GM18951 (cell line): ENCODE results near the gene FGF12.
"Not testable (repeated sequence)": the region's sequence is repeated elsewhere in the genome, so short reads cannot be mapped to it uniquely, and the experiment has no call there.

Source experiments
- POLR2A ChIP-seq: IDR thresholded peaks from 4 replicates; pipeline ENCODE4 v1.6.1; 2011; ENCODE audit warnings: mild to moderate bottlenecking; ENCODE audit not compliant: insufficient read length, insufficient read depth; ENCODE audit errors: extremely low read depth
- in situ Hi-C: fragments of 300-500 bp; cut with MboI; formaldehyde crosslinking; loops from one replicate; pipeline ENCODE4 v1.12.0; 2022; ENCODE audit warnings: low sequenced_read_pairs, mixed read lengths, inconsistent platforms; ENCODE audit not compliant: unreplicated experiment

FGF12 gene

DNA sequence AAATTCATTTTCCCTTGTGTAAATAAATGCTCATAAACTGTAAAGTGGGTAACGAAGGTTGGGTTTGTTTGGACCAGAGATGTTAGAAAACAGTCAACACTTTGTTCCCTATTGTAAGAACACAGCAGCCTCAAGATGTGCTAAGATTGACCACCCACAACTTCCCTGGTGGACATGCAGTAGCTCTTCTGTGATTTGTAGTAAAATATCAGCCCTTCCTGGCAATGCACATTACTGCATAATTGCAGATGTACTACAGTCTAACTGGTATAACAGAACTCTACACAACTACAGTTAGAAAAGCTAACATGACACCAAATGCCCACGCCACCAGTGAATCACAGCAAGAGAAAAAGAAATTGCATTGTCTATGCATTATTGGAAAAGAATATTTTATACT is 129.4 kb downstream of the FGF12 start:
- in situ Hi-C loops, result no loop called here
- TF ChIP-seq POLR2A, result no peak

- no peak for TF ChIP-seq POLR2A
- in situ Hi-C loops, result no loop called here
Observed at GRCh38 chr3:192597506-192597905, 129.8 kb downstream of the FGF12 start.

- no peak for TF ChIP-seq POLR2A
- in situ Hi-C loops, result no loop called here
Observed at GRCh38 chr3:192578729-192579128, 148.6 kb downstream of the FGF12 start.

DNA sequence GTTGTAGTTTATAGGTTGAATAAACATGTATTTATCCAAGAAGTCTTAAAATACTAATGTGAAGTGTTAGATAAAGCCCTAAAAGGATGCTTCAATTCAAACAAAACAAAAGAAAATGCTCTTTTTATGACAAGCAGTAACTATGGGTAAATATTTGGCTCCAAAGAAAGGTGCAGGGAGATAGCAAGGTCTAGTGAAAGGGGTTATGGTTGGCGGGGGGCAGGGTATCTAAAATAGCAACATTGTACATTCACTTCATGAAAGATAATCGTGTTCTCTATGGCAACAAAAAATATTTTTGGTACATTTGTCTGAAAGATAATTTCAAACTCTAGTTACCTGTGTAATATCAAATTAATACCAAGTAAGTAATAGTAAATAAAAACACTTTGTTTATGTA is 149.5 kb downstream of the FGF12 start:
- in situ Hi-C loops, result no loop called here
- no peak for TF ChIP-seq POLR2A

GRCh38 chr3:192577271-192577670 is 150.1 kb downstream of the FGF12 start:
- in situ Hi-C loops, result no loop called here
- TF ChIP-seq POLR2A, result no peak

DNA sequence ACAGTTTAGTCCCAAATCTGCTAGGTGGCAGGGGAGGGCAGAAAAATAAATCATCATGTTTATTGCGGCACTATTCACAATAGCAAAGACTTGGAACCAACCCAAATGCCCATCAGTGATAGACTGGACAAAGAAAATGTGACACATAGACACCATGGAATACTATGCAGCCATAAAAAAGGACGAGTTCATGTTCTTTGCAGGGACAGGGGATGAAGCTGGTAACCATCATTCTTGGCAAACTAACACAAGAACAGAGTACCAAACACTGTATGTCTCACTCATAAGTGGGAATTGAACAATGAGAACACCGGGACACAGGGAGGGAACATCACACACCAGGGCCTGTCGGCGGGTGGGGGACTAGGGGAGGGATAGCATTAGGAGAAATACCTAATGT is 150.6 kb downstream of the FGF12 start:
- in situ Hi-C loops, result not testable (repeated sequence)

DNA sequence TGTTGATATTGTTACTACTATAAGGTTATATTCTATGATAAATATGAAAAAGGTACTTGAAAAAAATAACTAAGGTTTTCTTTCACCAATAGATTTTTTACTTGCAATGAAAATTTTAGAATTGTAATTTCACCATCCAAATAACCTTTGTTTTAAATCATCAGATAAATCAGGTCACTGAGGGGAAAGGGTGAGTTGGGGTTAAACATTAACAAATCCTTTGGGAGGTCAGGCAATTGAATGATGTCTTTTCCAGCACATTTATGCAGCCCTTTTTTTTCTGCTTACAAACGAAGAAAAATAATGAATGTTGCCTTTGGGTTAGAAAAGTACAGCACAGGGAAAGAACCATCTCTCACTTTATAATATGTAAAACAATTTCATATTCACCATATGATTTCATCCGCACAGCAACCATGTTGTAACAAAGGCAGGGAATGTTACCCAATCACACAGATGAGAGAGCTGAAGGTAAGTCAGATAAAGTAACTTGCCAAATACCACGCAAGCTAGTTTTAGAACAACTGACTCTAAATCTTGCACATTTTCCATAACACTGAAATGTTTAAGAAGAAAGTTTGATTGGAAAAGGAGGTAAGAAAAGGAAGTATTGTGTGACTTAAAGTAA is 151.3 kb downstream of the FGF12 start:
- in situ Hi-C loops, result no loop called here

GRCh38 chr3:192573240-192573639 is 154.1 kb downstream of the FGF12 start:
- in situ Hi-C loops, result loop anchor here (25.0 kb wide), 3 partner anchors 214 to 989 kb away; partner anchors contain the start of gene ATP13A4
- TF ChIP-seq POLR2A, result no peak

More for the DNA sequence above, 151.3 kb downstream of the FGF12 start:
- no peak for TF ChIP-seq POLR2A

- in situ Hi-C loops, result loop anchor here (25.0 kb wide), 3 partner anchors 216 to 991 kb away; partner anchors contain the start of gene ATP13A4
- TF ChIP-seq POLR2A, result no peak
Observed at GRCh38 chr3:192570821-192571791, 156.2 kb downstream of the FGF12 start.

- TF ChIP-seq POLR2A, result no peak
- in situ Hi-C loops, result loop anchor here (25.0 kb wide), 3 partner anchors 217 to 992 kb away; partner anchors contain the start of gene ATP13A4
Observed at GRCh38 chr3:192570315-192570714, 157.0 kb downstream of the FGF12 start.

DNA sequence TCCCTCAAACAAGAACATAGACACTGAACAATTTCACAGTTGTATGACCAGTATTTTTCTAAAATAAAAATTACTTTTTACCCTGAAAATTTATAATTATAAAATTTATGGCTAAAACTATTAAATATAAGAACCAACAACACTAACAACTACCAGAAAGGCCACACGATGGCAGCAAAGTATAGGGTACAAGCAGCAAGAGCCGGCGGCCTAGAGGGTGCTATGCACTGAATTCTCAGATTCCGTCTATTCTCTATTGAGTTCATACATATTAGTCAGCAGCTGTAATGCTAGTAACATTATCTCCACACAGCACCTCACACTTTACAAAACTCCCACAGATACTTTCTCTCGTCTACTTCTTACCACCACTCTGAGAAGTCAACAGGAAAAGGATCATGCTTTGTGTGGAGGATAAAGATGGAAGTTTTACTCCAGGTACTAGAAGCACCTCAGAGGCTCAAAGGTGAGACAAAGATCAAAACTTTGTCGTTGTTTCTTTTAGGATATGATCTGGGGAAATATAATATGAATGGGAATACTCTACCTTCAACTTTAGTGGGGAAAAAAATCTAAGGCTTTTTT is 160.5 kb downstream of the FGF12 start:
- in situ Hi-C loops, result loop anchor here (25.0 kb wide), 3 partner anchors 221 to 996 kb away; partner anchors contain the start of gene ATP13A4

GRCh38 chr3:192564611-192565010 is 162.7 kb downstream of the FGF12 start:
- no peak for TF ChIP-seq POLR2A
- in situ Hi-C loops, result loop anchor here (25.0 kb wide), 3 partner anchors 223 to 998 kb away; partner anchors contain the start of gene ATP13A4

More for the DNA sequence above, 160.5 kb downstream of the FGF12 start:
- no peak for TF ChIP-seq POLR2A

DNA sequence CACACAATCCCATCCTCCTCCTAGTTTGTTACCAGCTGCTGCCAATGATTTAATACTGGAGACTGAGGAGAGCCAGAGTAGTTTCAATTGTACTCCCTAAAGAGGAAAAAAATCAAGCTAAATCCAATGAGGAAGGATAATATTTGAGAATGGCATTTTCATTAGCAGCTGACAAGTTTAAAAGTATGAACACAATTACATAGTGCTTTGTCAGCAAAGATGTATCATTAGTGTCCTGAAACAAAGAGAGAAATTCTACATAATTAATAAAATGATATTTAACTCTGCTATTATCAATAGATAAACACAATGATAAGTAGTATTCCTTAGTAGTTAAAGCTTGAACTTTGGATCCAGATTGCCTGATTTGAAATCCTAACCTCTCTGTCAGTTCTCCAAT is 163.9 kb downstream of the FGF12 start:
- TF ChIP-seq POLR2A, result no peak
- in situ Hi-C loops, result loop anchor here (25.0 kb wide), 3 partner anchors 224 to 999 kb away; partner anchors contain the start of gene ATP13A4
